ENCODE data around the gene TMEM200B. TPM values are rescaled to one million over a fixed set of nuclear protein-coding genes. Genes with fewer than 3 reads are reported as not detected.
"Not testable (repeated sequence)": the region's sequence is repeated elsewhere in the genome, so short reads cannot be mapped to it uniquely, and the experiment has no call there.

Gene TMEM200B
- total RNA-seq, 2 donors from 2014 or later: 2.6 TPM; not detected in 1

GRCh38 chr1:29159773-29160172 lies 36.1 kb upstream of the TMEM200B start:
- H3K27me3 ChIP-seq: no peaks in the 10 kb centered on the region
- no peak for DNase-seq
- 81 to 82% methylated on average over 3 of the region's 3 CpGs for WGBS, 2 donors
- H3K27ac ChIP-seq: no peak overlapping the region
- no peak for TF ChIP-seq POLR2A (IDR thresholded peaks at IDR 0.05)
- TF ChIP-seq, protein P1, sequence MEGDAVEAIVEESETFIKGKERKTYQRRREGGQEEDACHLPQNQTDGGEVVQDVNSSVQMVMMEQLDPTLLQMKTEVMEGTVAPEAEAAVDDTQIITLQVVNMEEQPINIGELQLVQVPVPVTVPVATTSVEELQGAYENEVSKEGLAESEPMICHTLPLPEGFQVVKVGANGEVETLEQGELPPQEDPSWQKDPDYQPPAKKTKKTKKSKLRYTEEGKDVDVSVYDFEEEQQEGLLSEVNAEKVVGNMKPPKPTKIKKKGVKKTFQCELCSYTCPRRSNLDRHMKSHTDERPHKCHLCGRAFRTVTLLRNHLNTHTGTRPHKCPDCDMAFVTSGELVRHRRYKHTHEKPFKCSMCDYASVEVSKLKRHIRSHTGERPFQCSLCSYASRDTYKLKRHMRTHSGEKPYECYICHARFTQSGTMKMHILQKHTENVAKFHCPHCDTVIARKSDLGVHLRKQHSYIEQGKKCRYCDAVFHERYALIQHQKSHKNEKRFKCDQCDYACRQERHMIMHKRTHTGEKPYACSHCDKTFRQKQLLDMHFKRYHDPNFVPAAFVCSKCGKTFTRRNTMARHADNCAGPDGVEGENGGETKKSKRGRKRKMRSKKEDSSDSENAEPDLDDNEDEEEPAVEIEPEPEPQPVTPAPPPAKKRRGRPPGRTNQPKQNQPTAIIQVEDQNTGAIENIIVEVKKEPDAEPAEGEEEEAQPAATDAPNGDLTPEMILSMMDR (IDR thresholded peaks at IDR 0.05): no peak
- peaks cover 0 to 17% of the 10 kb centered on the region in 2 donors for H3K36me3 ChIP-seq (replicated peaks in 1 of 2; ENCODE audit: insufficient read depth in 1 of 2, low read depth in 2 of 2)
- H3K4me1 ChIP-seq: peaks cover 23% of the 10 kb centered on the region
- no peaks in the 10 kb centered on the region for H3K9me3 ChIP-seq
- intact Hi-C loops (cut with DNase I): no loop called here
- no peak overlapping the region for H3K4me3 ChIP-seq
- no peak for ATAC-seq

- Histone ChIP-seq H3K36me3 (replicated peaks in 1 of 2; ENCODE audit: insufficient read depth in 1 of 2, low read depth in 2 of 2) (peaks cover 11 to 33% of the 10 kb centered on the region in 2 donors), H3K9me3 (no peaks in the 10 kb centered on the region), H3K4me1 (peaks cover 23% of the 10 kb centered on the region), H3K4me3 (no peak overlapping the region), H3K27ac (peak overlapping the region in 3 of 4 donors; percentile 51 to 77 (median 63)), H3K27me3 (no peaks in the 10 kb centered on the region)
- DNase-seq: no peak
- 40 to 48% methylated on average over 3 of the region's 3 CpGs for WGBS, 2 donors
- no peak for TF ChIP-seq POLR2A (IDR thresholded peaks at IDR 0.05)
- TF ChIP-seq, protein P1 (IDR thresholded peaks at IDR 0.05): no peak
- ATAC-seq: no peak
- intact Hi-C loops (cut with DNase I): no loop called here
These were observed 33.5 kb upstream of the TMEM200B start for GRCh38 chr1:29157269-29157601.

DNA sequence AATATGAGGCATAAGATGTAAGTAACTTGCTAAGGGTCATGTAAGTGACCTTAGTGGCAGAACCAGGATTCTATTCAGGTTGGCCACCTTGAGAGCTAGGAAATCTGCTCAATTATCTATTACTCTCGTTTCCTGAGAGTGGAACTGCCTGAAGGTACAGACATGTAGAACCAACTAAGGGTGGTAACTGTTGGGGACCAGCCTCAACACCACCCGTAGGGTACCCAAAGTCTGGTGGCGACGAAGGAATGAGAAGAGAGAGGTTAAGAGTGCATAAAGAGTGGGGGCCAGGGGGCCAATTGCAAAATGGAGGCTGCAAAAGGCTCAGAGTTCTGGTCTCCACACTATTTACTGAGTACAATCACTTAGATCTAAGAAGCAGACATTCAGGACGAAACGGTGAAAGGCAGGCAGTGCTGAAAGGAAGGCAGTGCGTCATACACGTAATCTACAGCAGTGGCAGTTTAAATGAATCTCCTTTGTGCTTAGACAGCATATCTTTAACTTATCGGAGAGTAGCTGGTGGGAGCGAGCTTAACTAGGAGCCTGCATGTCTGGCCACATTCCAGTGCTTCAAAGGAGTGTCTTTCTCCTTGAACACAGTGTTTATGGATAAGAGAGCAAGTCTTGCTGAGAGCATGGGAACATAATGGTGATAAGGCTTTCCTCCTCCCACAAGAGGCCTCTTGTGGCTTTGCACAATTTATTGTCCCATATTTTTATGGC lies 33.0 kb upstream of the TMEM200B start:
- Histone ChIP-seq H3K9me3 (no peaks in the 10 kb centered on the region), H3K27ac (peak overlapping the region; percentile 51 to 77 (median 61)), H3K4me1 (peaks cover 23% of the 10 kb centered on the region), H3K4me3 (no peak overlapping the region), H3K27me3 (no peaks in the 10 kb centered on the region), H3K36me3 (replicated peaks in 1 of 2; ENCODE audit: insufficient read depth in 1 of 2, low read depth in 2 of 2) (peaks cover 11 to 36% of the 10 kb centered on the region in 2 donors)
- intact Hi-C loops (cut with DNase I): no loop called here
- peak in 3 of 4 donors; percentile 22 to 42 (median 37) for DNase-seq
- WGBS, 2 donors: 38 to 43% methylated on average over 10 of the region's 10 CpGs
- ATAC-seq: peak; percentile 76
- TF ChIP-seq, protein P1 (IDR thresholded peaks at IDR 0.05): no peak
- TF ChIP-seq POLR2A (IDR thresholded peaks at IDR 0.05): no peak

GRCh38 chr1:29152046-29152805 lies 28.5 kb upstream of the TMEM200B start:
- TF ChIP-seq POLR2A (IDR thresholded peaks at IDR 0.05): no peak
- TF ChIP-seq, protein P1 (IDR thresholded peaks at IDR 0.05): no peak
- ATAC-seq (no peak), DNase-seq (no peak)
- peaks cover 26 to 61% of the 10 kb centered on the region in 2 donors for H3K36me3 ChIP-seq (replicated peaks in 1 of 2; ENCODE audit: insufficient read depth in 1 of 2, low read depth in 2 of 2)
- H3K27me3 ChIP-seq: no peaks in the 10 kb centered on the region
- H3K27ac ChIP-seq: no peak overlapping the region
- H3K9me3 ChIP-seq: no peaks in the 10 kb centered on the region
- WGBS, 2 donors: 85 to 92% methylated on average over 8 of the region's 8 CpGs
- peaks cover 16% of the 10 kb centered on the region for H3K4me1 ChIP-seq
- no peak overlapping the region for H3K4me3 ChIP-seq
- intact Hi-C loops (cut with DNase I): no loop called here

DNA sequence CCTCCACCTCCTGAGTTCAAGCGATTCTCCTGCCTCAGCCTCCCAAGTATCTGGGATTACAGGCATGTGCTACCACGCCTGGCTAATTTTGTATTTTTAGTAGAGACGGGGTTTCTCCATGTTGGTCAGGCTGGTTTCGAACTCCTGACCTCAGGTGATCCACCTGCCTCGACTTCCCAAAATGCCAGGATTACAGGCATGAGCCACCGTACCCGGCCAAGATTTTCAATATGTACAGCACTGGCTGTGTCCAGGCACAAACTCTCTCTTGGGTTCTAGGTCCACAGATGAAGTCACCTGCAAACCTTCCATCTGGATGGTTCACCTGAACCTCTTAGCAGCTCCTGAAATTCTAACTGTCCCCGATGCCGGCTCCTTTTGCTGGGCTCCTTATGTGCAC lies 26.6 kb upstream of the TMEM200B start:
- peaks cover 26 to 58% of the 10 kb centered on the region in 2 donors for H3K36me3 ChIP-seq (replicated peaks in 1 of 2; ENCODE audit: insufficient read depth in 1 of 2, low read depth in 2 of 2)
- 95 to 96% methylated on average over 9 of the region's 9 CpGs for WGBS, 2 donors
- intact Hi-C loops (cut with DNase I); H3K9me3 ChIP-seq; ATAC-seq; H3K27me3 ChIP-seq; DNase-seq; H3K4me3 ChIP-seq; H3K27ac ChIP-seq; H3K4me1 ChIP-seq: not testable (repeated sequence)
